HepG2 (cell line): ENCODE measurements around the gene CHRNG. TPM values are rescaled to one million over a fixed set of nuclear protein-coding genes. Genes with fewer than 3 reads are reported as not detected.

Experiments
- ATAC-seq: fragments of 200-7000 bp; cut with Tn5 transposase; 3 replicates; pipeline ENCODE4 v1.9.1; 2020; ENCODE audit warnings: mild to moderate bottlenecking, moderate library complexity
- BruUV-seq: library from RNA; stranded (reverse); fragments of 400-500 nt; replicated peaks from 2 replicates; lab custom pipeline; 2021; lab: Mats Ljungman, UMichigan
- CTCF ChIA-PET: fragments of 300-600 bp; formaldehyde crosslinking; extraction: SDS; loops from one replicate; lab custom pipeline; 2021; ENCODE audit warnings: low total read pairs, inconsistent platforms, low intra/inter-chr PET ratio; lab: Yijun Ruan, JAX
- POLR2A ChIA-PET: fragments of 350-600 bp; sonication (Branson Sonifier 250); formaldehyde crosslinking; loops from one replicate; lab custom pipeline; 2020; ENCODE audit warnings: antibody characterized with exemption, inconsistent platforms; lab: Yijun Ruan, JAX
- DNase-seq: peaks from one replicate; pipeline ENCODE4 v3.0.0-alpha.2; 2015; ENCODE audit warnings: low spot score
- FAIRE-seq: peaks from 3 replicates; lab custom pipeline; 2011; peaks lifted over from hg19 to GRCh38; lab: Jason Lieb, UNC
- H2AFZ ChIP-seq: one replicate; pipeline ENCODE4 v1.6.1; 2011; ENCODE audit warnings: low read length, inconsistent platforms
- H3K27ac ChIP-seq: fragments of 300-600 bp; 3 replicates; pipeline ENCODE4 v1.8.0; 2011; ENCODE audit warnings: mixed run types, mild to moderate bottlenecking, mixed read lengths, low read length, inconsistent platforms; ENCODE audit not compliant: insufficient read depth; ENCODE audit errors: extremely low read length
- H3K27me3 ChIP-seq, 2 experiments: fragments of 200-600 bp in 1 of 2; 2 replicates in 1 of 2; 3 replicates in 1 of 2; pipeline versions ENCODE4 v1.6.0 to v1.8.0; 2011; ENCODE audit warnings: low read length in 2 of 2, mild to moderate bottlenecking in 2 of 2, moderate library complexity in 2 of 2, inconsistent platforms in 1 of 2; ENCODE audit not compliant: insufficient read depth in 2 of 2, control insufficient read depth in 1 of 2
- H3K36me3 ChIP-seq, 2 experiments: fragments of 200-600 bp in 1 of 2; replicated peaks in 1 of 2; 2 replicates in 1 of 2; 3 replicates in 1 of 2; pipeline versions ENCODE4 v1.5.1 to v1.8.0; 2011; ENCODE audit warnings: low read length in 2 of 2, inconsistent platforms in 1 of 2; ENCODE audit not compliant: insufficient read depth in 2 of 2, control insufficient read depth in 1 of 2
- H3K4me1 ChIP-seq: 2 replicates; pipeline ENCODE4 v1.5.1; 2012; ENCODE audit warnings: low read length, inconsistent platforms; ENCODE audit not compliant: insufficient read depth
- H3K4me2 ChIP-seq: 2 replicates; pipeline ENCODE4 v1.6.0; 2011; ENCODE audit warnings: low read depth, low read length, inconsistent platforms
- H3K4me3 ChIP-seq, 3 experiments: fragments of 200-600 bp in 1 of 3; sonication (generic), shearing (Covaris generic) in 1 of 3; replicated peaks in 1 of 3; 2 replicates each; pipeline ENCODE4 v1.5.1; 2011 to 2016; ENCODE audit warnings: low read length in 3 of 3, inconsistent platforms in 2 of 3, low read depth in 2 of 3, mild to moderate bottlenecking in 2 of 3, control low read depth in 1 of 3, mixed read lengths in 1 of 3; ENCODE audit not compliant: insufficient read depth in 1 of 3
- H3K79me2 ChIP-seq: one replicate; pipeline ENCODE4 v1.6.1; 2011; ENCODE audit warnings: low read length, inconsistent platforms; ENCODE audit not compliant: insufficient read depth
- H3K9ac ChIP-seq: 2 replicates; pipeline ENCODE4 v1.6.0; 2011; ENCODE audit warnings: mild to moderate bottlenecking, low read depth, low read length, inconsistent platforms; ENCODE audit not compliant: insufficient read depth
- H3K9me3 ChIP-seq: 2 replicates; pipeline ENCODE4 v1.5.1; 2012; ENCODE audit warnings: mild to moderate bottlenecking, low read length
- H4K20me1 ChIP-seq: 2 replicates; pipeline ENCODE4 v1.6.0; 2011; ENCODE audit warnings: inconsistent platforms, mild to moderate bottlenecking, low read length, moderate library complexity; ENCODE audit not compliant: insufficient read depth
- KAT2B ChIP-seq: fragments of 150-350 bp; IDR thresholded peaks from 2 replicates; pipeline ENCODE4 v1.6.1; 2014; ENCODE audit warnings: low read depth, low read length, borderline replicate concordance
- SRSF1 ChIP-seq: fragments of 200-400 bp; formaldehyde crosslinking; optimal IDR thresholded peaks from 2 replicates; pipeline ENCODE3; 2017; ENCODE audit warnings: mild to moderate bottlenecking, low read depth, low read length, moderate library complexity
- TEAD3 ChIP-seq: optimal IDR thresholded peaks from 2 replicates; pipeline ENCODE3; 2016; ENCODE audit warnings: borderline replicate concordance
- U2AF1 ChIP-seq: fragments of 200-400 bp; formaldehyde crosslinking; optimal IDR thresholded peaks from 2 replicates; pipeline ENCODE3; 2017; ENCODE audit warnings: mild to moderate bottlenecking, low read depth, low read length
- WGBS: methylation state at CpG from one replicate; pipeline ENCODE4 v1.1.6; 2017; ENCODE audit warnings: low lambda C conversion rate; 5-methylcytosine and 5-hydroxymethylcytosine counted together
- in situ Hi-C: cut with HindIII; loops from 2 replicates; pipeline ENCODE4 v1.10.0; 2017; ENCODE audit warnings: low pct_unique_long_range_greater_than_20kb; ENCODE audit not compliant: extremely low pct_ligation_motif_present
- intact Hi-C: fragments of 100-400 bp; cut with micrococcal nuclease; formaldehyde crosslinking; loops from one replicate; pipeline ENCODE4 v1.10.0; 2022; ENCODE audit not compliant: unreplicated experiment
- polyA plus RNA-seq, 8 experiments: library from polyadenylated mRNA; depleted of rRNA in 3 of 8; stranded (reverse) in 7 of 8; unstranded in 1 of 8; fragments of >200 nt; fragmentation: Illumina TruSeq in 4 of 8; extraction: Trizol in 4 of 8; gene quantifications; 2 replicates each; pipeline versions ENCODE4 v1.2.1 to v1.2.3, GENCODE V29; 2011 to 2016; ENCODE audit warnings: low read depth in 4 of 8, missing spikeins in 1 of 8, mixed read lengths in 1 of 8; ENCODE audit not compliant: insufficient read depth in 1 of 8
- total RNA-seq, 5 experiments: library from RNA; depleted of rRNA; stranded (reverse); fragments of >200 nt; fragmentation: Illumina TruSeq; extraction: Trizol; gene quantifications; 2 replicates each; pipeline ENCODE4 v1.2.3, GENCODE V29; 2016; ENCODE audit warnings: low read depth in 1 of 5
- TF ChIP-seq, protein P1 (sequence below): sonication (generic); formaldehyde crosslinking; IDR thresholded peaks from 2 replicates; pipeline ENCODE4 v1.4.0; 2020; ENCODE audit warnings: low read depth, missing genetic modification reagents

The CHRNG gene
- total and polyA plus RNA-seq, 2 of the 13 experiments (the other 11 are each of a cell fraction or from before 2014, with no cell fraction given): not detected

DNA sequence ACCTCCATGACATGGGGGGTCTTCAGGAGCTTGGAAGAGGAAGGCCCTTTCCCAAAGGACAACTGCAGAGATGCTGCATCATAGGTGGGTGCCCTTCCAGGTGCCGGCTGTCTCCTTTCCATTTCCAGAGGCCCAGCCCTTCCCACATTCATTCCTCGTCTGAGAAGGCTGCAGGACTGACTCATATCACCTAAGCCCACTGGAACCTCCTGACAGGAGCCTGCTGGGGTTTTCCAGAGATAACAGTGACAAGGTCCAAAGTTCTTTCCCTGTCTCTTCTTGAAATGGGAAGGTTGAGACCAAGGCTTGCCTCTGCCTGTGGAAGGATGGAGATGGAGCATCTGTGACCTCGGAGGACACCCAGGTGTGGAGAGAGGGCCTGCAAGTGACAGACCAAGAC is 22.9 kb upstream of the CHRNG start:
- H3K4me1 ChIP-seq: no peaks in the 10 kb centered on the region
- H3K79me2 ChIP-seq: no peaks in the 10 kb centered on the region
- ChIA-PET POLR2A (no interaction called here), CTCF (no interaction called here)
- FAIRE-seq (no peak), ATAC-seq (no peak), DNase-seq (no peak)
- in situ Hi-C loops (loop anchor here (5.0 kb wide), 1 partner anchor 59 kb away; the partner anchor contains the start of gene ALPI), intact Hi-C loops (no loop called here)
- no peak overlapping the region for H3K4me2 ChIP-seq
- TF ChIP-seq, protein P1, sequence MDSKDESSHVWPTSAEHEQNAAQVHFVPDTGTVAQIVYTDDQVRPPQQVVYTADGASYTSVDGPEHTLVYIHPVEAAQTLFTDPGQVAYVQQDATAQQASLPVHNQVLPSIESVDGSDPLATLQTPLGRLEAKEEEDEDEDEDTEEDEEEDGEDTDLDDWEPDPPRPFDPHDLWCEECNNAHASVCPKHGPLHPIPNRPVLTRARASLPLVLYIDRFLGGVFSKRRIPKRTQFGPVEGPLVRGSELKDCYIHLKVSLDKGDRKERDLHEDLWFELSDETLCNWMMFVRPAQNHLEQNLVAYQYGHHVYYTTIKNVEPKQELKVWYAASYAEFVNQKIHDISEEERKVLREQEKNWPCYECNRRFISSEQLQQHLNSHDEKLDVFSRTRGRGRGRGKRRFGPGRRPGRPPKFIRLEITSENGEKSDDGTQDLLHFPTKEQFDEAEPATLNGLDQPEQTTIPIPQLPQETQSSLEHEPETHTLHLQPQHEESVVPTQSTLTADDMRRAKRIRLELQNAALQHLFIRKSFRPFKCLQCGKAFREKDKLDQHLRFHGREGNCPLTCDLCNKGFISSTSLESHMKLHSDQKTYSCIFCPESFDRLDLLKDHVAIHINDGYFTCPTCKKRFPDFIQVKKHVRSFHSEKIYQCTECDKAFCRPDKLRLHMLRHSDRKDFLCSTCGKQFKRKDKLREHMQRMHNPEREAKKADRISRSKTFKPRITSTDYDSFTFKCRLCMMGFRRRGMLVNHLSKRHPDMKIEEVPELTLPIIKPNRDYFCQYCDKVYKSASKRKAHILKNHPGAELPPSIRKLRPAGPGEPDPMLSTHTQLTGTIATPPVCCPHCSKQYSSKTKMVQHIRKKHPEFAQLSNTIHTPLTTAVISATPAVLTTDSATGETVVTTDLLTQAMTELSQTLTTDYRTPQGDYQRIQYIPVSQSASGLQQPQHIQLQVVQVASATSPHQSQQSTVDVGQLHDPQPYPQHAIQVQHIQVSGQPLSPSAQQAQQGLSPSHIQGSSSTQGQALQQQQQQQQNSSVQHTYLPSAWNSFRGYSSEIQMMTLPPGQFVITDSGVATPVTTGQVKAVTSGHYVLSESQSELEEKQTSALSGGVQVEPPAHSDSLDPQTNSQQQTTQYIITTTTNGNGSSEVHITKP: no peak
- TF ChIP-seq U2AF1 (no peak), SRSF1 (no peak), TEAD3 (CRISPR knock-in tag) (no peak), KAT2B (no peak)
- H3K27me3 ChIP-seq: peaks cover 26 to 77% of the 10 kb centered on the region in 2 experiments
- no peak overlapping the region for H2AFZ ChIP-seq
- H3K27ac ChIP-seq: no peak overlapping the region
- H3K9me3 ChIP-seq: no peaks in the 10 kb centered on the region
- H3K9ac ChIP-seq: no peak overlapping the region
- H4K20me1 ChIP-seq: no peaks in the 10 kb centered on the region; the same call in 1 of the 2 replicates
- no peak overlapping the region for H3K4me3 ChIP-seq
- BruUV-seq: no TSS peak
- no peaks in the 10 kb centered on the region for H3K36me3 ChIP-seq
- 14% methylated on average over 3 of the region's 3 CpGs for WGBS
